AG09309 (cell line): ENCODE results near the gene SPINT3.

Experiments used
- DNase-seq: peaks from one replicate; pipeline ENCODE4 v3.0.0-alpha.2; 2010; ENCODE audit warnings: low read depth
- H3K4me3 ChIP-seq: 2 replicates; pipeline ENCODE4 v1.5.1; 2011; ENCODE audit warnings: mild to moderate bottlenecking, low read depth, low read length, moderate library complexity; ENCODE audit not compliant: control insufficient read depth
- TF ChIP-seq, protein P1 (sequence below): IDR thresholded peaks from 2 replicates; pipeline ENCODE4 v1.5.1; 2011; ENCODE audit warnings: mild to moderate bottlenecking, low read depth, low read length, inconsistent platforms; ENCODE audit not compliant: insufficient read depth, control insufficient read depth; ENCODE audit errors: missing control alignments

Gene SPINT3

DNA sequence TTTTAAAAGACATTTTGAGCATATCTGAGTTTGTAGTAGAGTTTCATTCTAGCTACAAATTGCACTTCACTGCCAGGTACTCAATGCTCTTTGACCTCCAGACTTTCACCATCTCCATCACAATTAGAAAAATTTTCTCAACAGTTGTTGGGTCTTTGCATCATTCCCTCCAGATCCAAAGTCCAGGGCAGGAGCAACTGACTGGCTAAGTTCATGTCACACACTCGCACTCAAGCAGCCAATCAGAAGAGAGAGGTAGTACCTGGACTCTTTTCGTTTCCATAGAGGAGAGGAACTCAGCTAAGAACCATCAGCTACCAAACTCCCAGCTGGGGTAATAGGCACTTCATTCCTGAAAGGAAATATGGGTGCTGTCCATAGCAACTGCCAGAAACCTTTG is 9.0 kb downstream of the SPINT3 start:
- TF ChIP-seq, protein P1, sequence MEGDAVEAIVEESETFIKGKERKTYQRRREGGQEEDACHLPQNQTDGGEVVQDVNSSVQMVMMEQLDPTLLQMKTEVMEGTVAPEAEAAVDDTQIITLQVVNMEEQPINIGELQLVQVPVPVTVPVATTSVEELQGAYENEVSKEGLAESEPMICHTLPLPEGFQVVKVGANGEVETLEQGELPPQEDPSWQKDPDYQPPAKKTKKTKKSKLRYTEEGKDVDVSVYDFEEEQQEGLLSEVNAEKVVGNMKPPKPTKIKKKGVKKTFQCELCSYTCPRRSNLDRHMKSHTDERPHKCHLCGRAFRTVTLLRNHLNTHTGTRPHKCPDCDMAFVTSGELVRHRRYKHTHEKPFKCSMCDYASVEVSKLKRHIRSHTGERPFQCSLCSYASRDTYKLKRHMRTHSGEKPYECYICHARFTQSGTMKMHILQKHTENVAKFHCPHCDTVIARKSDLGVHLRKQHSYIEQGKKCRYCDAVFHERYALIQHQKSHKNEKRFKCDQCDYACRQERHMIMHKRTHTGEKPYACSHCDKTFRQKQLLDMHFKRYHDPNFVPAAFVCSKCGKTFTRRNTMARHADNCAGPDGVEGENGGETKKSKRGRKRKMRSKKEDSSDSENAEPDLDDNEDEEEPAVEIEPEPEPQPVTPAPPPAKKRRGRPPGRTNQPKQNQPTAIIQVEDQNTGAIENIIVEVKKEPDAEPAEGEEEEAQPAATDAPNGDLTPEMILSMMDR = no peak
- DNase-seq = no peak
- no peak overlapping the region for H3K4me3 ChIP-seq

DNA sequence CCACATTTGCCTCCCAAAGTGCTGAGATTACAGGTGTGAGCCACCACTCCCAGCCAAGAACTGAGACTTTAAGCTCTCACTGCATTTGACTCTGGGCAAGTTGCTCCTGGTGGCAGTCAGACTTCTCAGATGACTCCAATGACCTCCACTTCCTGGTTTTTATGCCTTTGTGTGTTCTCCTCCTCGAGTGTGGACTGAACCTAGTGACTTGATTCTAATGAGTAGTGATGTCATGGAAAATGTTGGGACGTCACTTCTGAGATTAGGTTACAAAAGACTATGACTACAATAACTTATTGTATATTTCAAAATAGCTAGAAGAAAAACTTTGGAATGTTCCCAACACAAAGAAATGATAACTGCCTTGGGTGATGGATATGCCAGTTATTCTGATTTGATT is 12.0 kb downstream of the SPINT3 start:
- DNase-seq = no peak
- H3K4me3 ChIP-seq = no peak overlapping the region

DNA sequence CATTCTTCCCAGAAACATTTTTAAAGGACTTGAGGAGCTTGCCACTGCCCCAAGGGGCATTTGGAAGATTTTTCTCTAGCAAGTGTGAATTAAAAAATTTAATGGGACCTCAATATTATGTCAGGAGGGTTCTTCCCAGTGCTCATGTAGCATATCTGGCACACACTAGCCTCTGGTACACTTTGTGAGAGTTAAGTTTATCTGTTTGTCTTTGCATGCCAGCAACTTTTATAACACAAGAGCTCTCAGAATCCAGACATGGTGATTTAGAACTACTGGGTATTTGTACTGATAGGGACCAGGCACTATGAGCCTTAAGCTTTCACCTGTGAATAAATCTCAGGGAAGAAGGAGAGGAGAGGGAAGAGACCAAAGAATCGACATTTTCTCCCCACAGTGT is 12.9 kb downstream of the SPINT3 start:
- H3K4me3 ChIP-seq = no peak overlapping the region
- DNase-seq = no peak
- TF ChIP-seq, protein P1 = no peak

More for the DNA sequence above, 12.0 kb downstream of the SPINT3 start:
- TF ChIP-seq, protein P1 = no peak

DNA sequence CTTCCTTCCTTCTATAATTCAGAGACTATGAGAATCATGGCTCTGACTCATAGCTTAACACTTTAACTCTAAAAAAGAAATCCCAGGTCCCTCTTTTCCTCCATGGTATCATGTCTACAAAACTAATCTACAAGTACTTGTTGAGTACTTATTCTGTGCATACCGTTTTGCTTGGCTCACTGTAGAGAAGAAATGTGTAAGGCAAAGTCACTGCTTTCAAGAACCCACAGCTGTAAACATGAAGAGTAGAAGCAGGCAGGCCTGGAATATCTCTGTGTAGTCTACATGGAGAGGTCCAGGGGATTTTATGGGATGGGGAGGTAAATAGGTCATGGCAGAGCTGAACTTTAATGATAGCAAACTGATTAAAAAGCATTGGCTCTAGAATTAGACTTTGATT is 13.8 kb downstream of the SPINT3 start:
- TF ChIP-seq, protein P1 = no peak
- H3K4me3 ChIP-seq = no peak overlapping the region
- no peak for DNase-seq

DNA sequence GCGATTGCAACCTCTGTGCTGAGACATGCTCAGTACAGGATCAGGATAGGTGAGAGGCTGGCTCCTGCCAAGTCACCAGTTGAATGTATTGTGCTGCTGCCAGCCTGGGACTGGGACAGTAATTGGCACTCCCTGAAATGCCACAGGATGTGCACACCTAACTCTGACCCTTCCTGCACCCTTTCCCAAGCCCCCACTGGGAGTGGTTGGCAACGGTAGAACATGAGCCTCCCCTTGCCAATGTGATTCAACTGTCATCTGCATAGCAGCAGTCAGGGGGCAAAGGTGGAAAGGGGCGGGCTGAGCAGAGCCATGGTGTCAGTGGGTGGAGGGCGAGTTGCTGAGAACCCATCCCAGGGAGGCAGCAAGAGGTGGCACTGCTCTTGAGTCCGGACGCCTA is 15.4 kb downstream of the SPINT3 start:
- TF ChIP-seq, protein P1 = no peak
- DNase-seq = no peak
- H3K4me3 ChIP-seq = no peak overlapping the region

DNA sequence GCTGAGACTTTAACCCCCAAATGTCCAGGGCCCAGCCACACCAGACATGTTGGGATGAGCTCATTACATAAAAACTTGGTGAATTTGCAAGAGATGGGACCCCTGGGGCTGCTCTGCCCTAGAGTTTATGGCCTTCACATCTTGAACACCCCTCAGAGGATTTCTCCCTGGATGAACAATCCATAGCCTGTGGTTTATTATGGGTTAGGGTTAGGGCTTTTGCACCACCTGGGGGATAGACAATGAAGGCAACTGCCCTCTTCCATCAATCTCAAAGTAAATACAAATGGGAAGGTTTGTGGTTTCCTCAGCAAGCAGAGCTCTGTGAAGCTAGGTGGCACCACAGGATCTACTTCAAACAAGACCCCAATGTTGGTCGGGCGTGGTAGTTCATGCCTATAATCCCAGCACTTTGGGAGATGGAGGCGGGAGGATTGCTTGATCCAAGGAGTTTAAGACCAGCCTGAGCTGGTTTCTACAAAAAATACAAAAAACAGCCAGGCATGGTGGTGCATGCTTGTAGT is 17.4 kb downstream of the SPINT3 start:
- no peak overlapping the region for H3K4me3 ChIP-seq
- DNase-seq = no peak
- TF ChIP-seq, protein P1 = no peak

DNA sequence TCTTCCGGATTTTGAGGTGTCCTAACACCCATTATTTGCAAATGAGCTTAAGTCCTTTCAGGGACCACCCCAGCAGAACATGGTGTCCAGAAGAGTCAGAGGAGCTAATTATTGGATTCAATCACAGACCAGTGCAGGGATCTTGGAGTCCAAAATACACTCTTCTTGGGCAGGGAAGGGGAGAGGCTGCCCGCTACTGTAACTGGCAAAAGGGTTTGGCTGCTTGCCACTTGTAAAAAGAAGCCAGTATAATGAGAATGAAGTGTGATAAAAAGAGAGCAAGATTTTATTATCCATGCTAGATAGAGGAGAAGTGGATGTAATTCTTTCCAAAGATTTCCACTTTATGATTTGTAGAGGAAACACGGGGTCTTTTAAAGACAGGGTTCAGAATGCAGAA is 19.3 kb downstream of the SPINT3 start:
- TF ChIP-seq, protein P1 = no peak

More for the DNA sequence above, 19.3 kb downstream of the SPINT3 start:
- DNase-seq = no peak
- H3K4me3 ChIP-seq = no peak overlapping the region
